ENCODE data around the gene GPR27.

Gene GPR27

DNA sequence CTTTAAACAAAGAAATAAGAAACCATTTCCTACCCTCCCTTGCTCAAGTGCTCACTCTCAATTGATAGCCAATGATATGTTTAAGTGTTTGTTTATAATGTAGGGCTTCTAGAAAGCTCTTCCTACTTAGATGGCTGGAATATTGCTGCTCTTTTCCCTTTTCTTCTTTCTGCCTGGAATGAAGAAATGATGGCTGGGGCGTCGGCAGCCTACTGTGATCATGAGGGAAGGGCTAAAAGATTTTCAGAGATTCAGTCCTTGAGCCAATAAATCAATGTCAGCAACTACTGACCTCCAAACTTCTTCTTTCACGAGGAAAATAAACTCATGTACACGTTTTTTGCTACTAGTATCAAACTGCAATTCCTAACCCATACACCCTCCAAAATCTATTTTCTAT lies 2.1 kb upstream of the GPR27 start:
- no peak overlapping the region for H3K4me2 ChIP-seq (ENCODE audit: insufficient read depth, low read length, poor library complexity, severe bottlenecking)
- H3K27ac ChIP-seq (replicated peaks; ENCODE audit: low read length) = no peak overlapping the region
- no peak overlapping the region for H4K8ac ChIP-seq (ENCODE audit: low read depth, low read length)
- H2BK12ac ChIP-seq (ENCODE audit: low read length) = no peak overlapping the region
- H3K9me3 ChIP-seq (replicated peaks in 1 of 2; ENCODE audit: control insufficient read depth in 2 of 2, insufficient read depth in 1 of 2, low read depth in 1 of 2, low read length in 2 of 2) = no peaks in the 10 kb centered on the region
- H2BK5ac ChIP-seq (ENCODE audit: low read length) = no peak overlapping the region
- H3K4ac ChIP-seq (ENCODE audit: low read length) = no peak overlapping the region
- H3K4me3 ChIP-seq (ENCODE audit: low read length in 2 of 2) = no peak overlapping the region
- H3K9ac ChIP-seq (ENCODE audit: low read depth, low read length, poor library complexity) = no peak overlapping the region
- H4K91ac ChIP-seq (ENCODE audit: low read depth, low read length, poor library complexity) = no peak overlapping the region
- no peak overlapping the region for H2BK15ac ChIP-seq (ENCODE audit: low read length)
- no peak overlapping the region for H3K23ac ChIP-seq (ENCODE audit: low read depth, low read length, poor library complexity)
- peaks cover 0 to 4% of the 10 kb centered on the region in 2 donors for H3K4me1 ChIP-seq (ENCODE audit: control insufficient read depth in 2 of 2, insufficient read depth in 1 of 2, low read depth in 1 of 2, low read length in 2 of 2)
- H3K79me1 ChIP-seq (ENCODE audit: low read depth, low read length) = no peaks in the 10 kb centered on the region
- no peak overlapping the region for H3K14ac ChIP-seq (ENCODE audit: low read length)
- WGBS, 2 donors (ENCODE audit: extremely low coverage in 2 of 2, insufficient read length in 2 of 2, insufficient replicate concordance in 1 of 2) = 100% methylated on average over 1 of the region's 4 CpGs; no CpG with 5 or more reads in 1 of the 2 donors
- H2AK5ac ChIP-seq (ENCODE audit: low read depth, low read length) = no peak overlapping the region
- no peak overlapping the region for H2AFZ ChIP-seq (ENCODE audit: low read length)
- H2BK120ac ChIP-seq (ENCODE audit: low read depth, low read length) = no peak overlapping the region
- no peak for DNase-seq (ENCODE audit: low spot score)
- H3K18ac ChIP-seq (ENCODE audit: low read length) = no peak overlapping the region
- peaks cover 8 to 60% (median 39%) of the 10 kb centered on the region in 3 experiments for H3K27me3 ChIP-seq (ENCODE audit: control insufficient read depth in 3 of 3, insufficient read depth in 3 of 3, low read depth in 1 of 3, low read length in 3 of 3)
- no peaks in the 10 kb centered on the region for H3K36me3 ChIP-seq (replicated peaks in 1 of 2; ENCODE audit: control insufficient read depth in 2 of 2, insufficient read depth in 2 of 2, low read length in 2 of 2)

DNA sequence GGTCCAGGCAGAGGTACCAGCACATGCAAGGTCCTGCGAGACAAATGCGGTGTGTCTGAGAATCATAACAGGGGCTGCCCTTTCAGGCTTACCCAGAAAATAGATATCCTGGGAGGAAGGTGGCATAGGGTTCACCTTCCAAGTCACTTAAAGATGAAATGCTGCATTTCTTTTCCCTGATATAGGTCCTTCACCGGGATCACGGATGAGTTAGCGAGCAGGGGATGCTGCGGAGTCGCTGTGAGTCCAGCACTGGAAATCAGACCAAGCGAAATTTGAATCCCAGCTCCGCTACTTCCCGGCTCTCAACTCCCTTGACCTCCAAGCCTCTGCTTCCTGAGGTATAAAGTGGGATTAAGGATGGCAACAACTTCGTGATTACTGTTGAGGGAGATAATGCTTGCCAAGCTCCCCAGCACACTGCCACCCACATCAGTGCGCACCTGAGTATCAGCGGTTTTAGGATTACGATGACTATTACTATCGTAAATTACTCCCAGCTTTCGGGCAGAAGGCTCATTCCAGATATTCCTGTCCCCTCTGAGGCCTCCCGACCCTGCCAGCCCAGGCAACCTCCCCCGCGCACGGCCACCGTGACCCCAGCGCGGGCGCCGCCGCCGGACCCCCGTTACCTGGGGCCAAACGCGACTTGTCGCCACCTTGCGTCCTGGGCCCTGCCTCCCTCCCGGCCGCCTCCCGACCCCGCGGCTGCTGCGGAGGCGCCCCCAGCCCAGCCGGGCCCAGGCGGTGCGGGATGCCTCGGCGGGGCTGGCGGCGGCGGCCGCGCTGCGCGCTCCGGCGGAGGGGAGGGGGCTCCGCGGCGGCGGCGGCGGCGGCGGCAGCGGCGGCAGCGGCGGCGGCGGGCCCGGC lies 589 bp upstream of the GPR27 start:
- peak overlapping the region; percentile 87 for H2BK120ac ChIP-seq (ENCODE audit: low read depth, low read length)
- peak overlapping the region; percentile 89 for H2BK15ac ChIP-seq (ENCODE audit: low read length)
- peak overlapping the region; percentile 80 for H3K9ac ChIP-seq (ENCODE audit: low read depth, low read length, poor library complexity)
- H4K91ac ChIP-seq (ENCODE audit: low read depth, low read length, poor library complexity) = no peak overlapping the region
- H3K18ac ChIP-seq (ENCODE audit: low read length) = peak overlapping the region; percentile 100
- no peaks in the 10 kb centered on the region for H3K36me3 ChIP-seq (replicated peaks in 1 of 2; ENCODE audit: control insufficient read depth in 2 of 2, insufficient read depth in 2 of 2, low read length in 2 of 2)
- H3K9me3 ChIP-seq (replicated peaks in 1 of 2; ENCODE audit: control insufficient read depth in 2 of 2, insufficient read depth in 1 of 2, low read depth in 1 of 2, low read length in 2 of 2) = no peaks in the 10 kb centered on the region
- peak overlapping the region; percentile 93 for H2AFZ ChIP-seq (ENCODE audit: low read length)
- peak overlapping the region; percentile 62 to 98 for H3K4me3 ChIP-seq (ENCODE audit: low read length in 2 of 2)
- peaks cover 8 to 74% (median 39%) of the 10 kb centered on the region in 3 experiments for H3K27me3 ChIP-seq (ENCODE audit: control insufficient read depth in 3 of 3, insufficient read depth in 3 of 3, low read depth in 1 of 3, low read length in 3 of 3)
- H2AK5ac ChIP-seq (ENCODE audit: low read depth, low read length) = no peak overlapping the region
- peak overlapping the region; percentile 99 for H3K4me2 ChIP-seq (ENCODE audit: insufficient read depth, low read length, poor library complexity, severe bottlenecking)
- no peaks in the 10 kb centered on the region for H3K79me1 ChIP-seq (ENCODE audit: low read depth, low read length)
- H3K4ac ChIP-seq (ENCODE audit: low read length) = no peak overlapping the region
- no peak overlapping the region for H3K23ac ChIP-seq (ENCODE audit: low read depth, low read length, poor library complexity)
- no CpG with 5 or more reads among the region's 68 CpGs for WGBS, 2 donors (ENCODE audit: extremely low coverage in 2 of 2, insufficient read length in 2 of 2, insufficient replicate concordance in 1 of 2)
- H3K14ac ChIP-seq (ENCODE audit: low read length) = no peak overlapping the region
- H3K27ac ChIP-seq (replicated peaks; ENCODE audit: low read length) = no peak overlapping the region
- no peak overlapping the region for H4K8ac ChIP-seq (ENCODE audit: low read depth, low read length)
- no peak overlapping the region for H2BK5ac ChIP-seq (ENCODE audit: low read length)
- DNase-seq (ENCODE audit: low spot score) = no peak
- H2BK12ac ChIP-seq (ENCODE audit: low read length) = no peak overlapping the region
- H3K4me1 ChIP-seq (ENCODE audit: control insufficient read depth in 2 of 2, insufficient read depth in 1 of 2, low read depth in 1 of 2, low read length in 2 of 2) = peaks cover 0 to 4% of the 10 kb centered on the region in 2 donors

DNA sequence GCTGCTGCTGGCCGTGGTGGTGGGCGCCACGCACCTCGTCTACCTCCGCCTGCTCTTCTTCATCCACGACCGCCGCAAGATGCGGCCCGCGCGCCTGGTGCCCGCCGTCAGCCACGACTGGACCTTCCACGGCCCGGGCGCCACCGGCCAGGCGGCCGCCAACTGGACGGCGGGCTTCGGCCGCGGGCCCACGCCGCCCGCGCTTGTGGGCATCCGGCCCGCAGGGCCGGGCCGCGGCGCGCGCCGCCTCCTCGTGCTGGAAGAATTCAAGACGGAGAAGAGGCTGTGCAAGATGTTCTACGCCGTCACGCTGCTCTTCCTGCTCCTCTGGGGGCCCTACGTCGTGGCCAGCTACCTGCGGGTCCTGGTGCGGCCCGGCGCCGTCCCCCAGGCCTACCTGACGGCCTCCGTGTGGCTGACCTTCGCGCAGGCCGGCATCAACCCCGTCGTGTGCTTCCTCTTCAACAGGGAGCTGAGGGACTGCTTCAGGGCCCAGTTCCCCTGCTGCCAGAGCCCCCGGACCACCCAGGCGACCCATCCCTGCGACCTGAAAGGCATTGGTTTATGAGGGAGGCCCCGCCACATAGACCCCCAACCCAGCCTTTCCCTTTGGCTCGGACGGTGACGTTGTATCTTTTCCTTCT lies 1.1 kb downstream of the GPR27 start:
- peak overlapping the region; percentile 100 for H3K18ac ChIP-seq (ENCODE audit: low read length)
- H3K9me3 ChIP-seq (replicated peaks in 1 of 2; ENCODE audit: control insufficient read depth in 2 of 2, insufficient read depth in 1 of 2, low read depth in 1 of 2, low read length in 2 of 2) = no peaks in the 10 kb centered on the region
- peak overlapping the region; percentile 99 for H3K4me2 ChIP-seq (ENCODE audit: insufficient read depth, low read length, poor library complexity, severe bottlenecking)
- H4K91ac ChIP-seq (ENCODE audit: low read depth, low read length, poor library complexity) = no peak overlapping the region
- no peaks in the 10 kb centered on the region for H3K79me1 ChIP-seq (ENCODE audit: low read depth, low read length)
- H3K9ac ChIP-seq (ENCODE audit: low read depth, low read length, poor library complexity) = peak overlapping the region; percentile 63
- H3K4me3 ChIP-seq (ENCODE audit: low read length in 2 of 2) = peak overlapping the region in 1 of 2 donors; percentile 98
- H3K27ac ChIP-seq (replicated peaks; ENCODE audit: low read length) = no peak overlapping the region
- peak overlapping the region; percentile 89 for H2BK15ac ChIP-seq (ENCODE audit: low read length)
- H4K8ac ChIP-seq (ENCODE audit: low read depth, low read length) = peak overlapping the region; percentile 31
- H2BK5ac ChIP-seq (ENCODE audit: low read length) = no peak overlapping the region
- no CpG with 5 or more reads among the region's 65 CpGs for WGBS, 2 donors (ENCODE audit: extremely low coverage in 2 of 2, insufficient read length in 2 of 2, insufficient replicate concordance in 1 of 2)
- H3K23ac ChIP-seq (ENCODE audit: low read depth, low read length, poor library complexity) = no peak overlapping the region
- H3K27me3 ChIP-seq (ENCODE audit: control insufficient read depth in 3 of 3, insufficient read depth in 3 of 3, low read depth in 1 of 3, low read length in 3 of 3) = peaks cover 8 to 80% (median 39%) of the 10 kb centered on the region in 3 experiments
- no peaks in the 10 kb centered on the region for H3K36me3 ChIP-seq (replicated peaks in 1 of 2; ENCODE audit: control insufficient read depth in 2 of 2, insufficient read depth in 2 of 2, low read length in 2 of 2)
- H2AK5ac ChIP-seq (ENCODE audit: low read depth, low read length) = peak overlapping the region; percentile 32
- no peak overlapping the region for H2BK120ac ChIP-seq (ENCODE audit: low read depth, low read length)
- H3K4ac ChIP-seq (ENCODE audit: low read length) = no peak overlapping the region
- peak overlapping the region; percentile 75 for H3K14ac ChIP-seq (ENCODE audit: low read length)
- H2BK12ac ChIP-seq (ENCODE audit: low read length) = peak overlapping the region; percentile 75
- H3K4me1 ChIP-seq (ENCODE audit: control insufficient read depth in 2 of 2, insufficient read depth in 1 of 2, low read depth in 1 of 2, low read length in 2 of 2) = peaks cover 0 to 4% of the 10 kb centered on the region in 2 donors
- peak overlapping the region; percentile 93 for H2AFZ ChIP-seq (ENCODE audit: low read length)
- no peak for DNase-seq (ENCODE audit: low spot score)

DNA sequence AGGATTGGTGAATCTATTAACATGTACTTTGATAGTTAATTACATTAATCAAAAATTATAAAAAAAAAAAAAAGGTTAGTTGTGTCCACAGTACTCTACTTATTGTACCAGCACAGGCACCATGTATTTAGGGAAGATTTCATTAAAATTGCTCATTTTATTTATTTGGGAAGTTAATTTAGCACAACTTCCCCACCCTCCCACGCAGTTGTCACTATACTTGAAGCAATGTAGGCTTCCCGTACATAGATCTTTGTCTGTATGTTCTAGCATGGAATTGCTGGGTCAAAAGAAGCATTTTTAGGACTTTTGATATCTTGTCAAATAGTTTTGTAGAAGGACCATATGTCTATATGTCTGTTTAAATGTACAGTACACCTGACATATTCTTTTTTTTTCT lies 4.4 kb downstream of the GPR27 start:
- no CpG with 5 or more reads among the region's 2 CpGs for WGBS, 2 donors (ENCODE audit: extremely low coverage in 2 of 2, insufficient read length in 2 of 2, insufficient replicate concordance in 1 of 2)
- Histone ChIP-seq H3K79me1 (ENCODE audit: low read depth, low read length) (no peaks in the 10 kb centered on the region), H3K14ac (ENCODE audit: low read length) (no peak overlapping the region), H3K9ac (ENCODE audit: low read depth, low read length, poor library complexity) (no peak overlapping the region), H2AFZ (ENCODE audit: low read length) (no peak overlapping the region), H2BK15ac (ENCODE audit: low read length) (no peak overlapping the region), H2AK5ac (ENCODE audit: low read depth, low read length) (no peak overlapping the region), H4K91ac (ENCODE audit: low read depth, low read length, poor library complexity) (no peak overlapping the region), H3K36me3 (replicated peaks in 1 of 2; ENCODE audit: control insufficient read depth in 2 of 2, insufficient read depth in 2 of 2, low read length in 2 of 2) (no peaks in the 10 kb centered on the region), H3K4me3 (ENCODE audit: low read length in 2 of 2) (no peak overlapping the region), H3K9me3 (replicated peaks in 1 of 2; ENCODE audit: control insufficient read depth in 2 of 2, insufficient read depth in 1 of 2, low read depth in 1 of 2, low read length in 2 of 2) (no peaks in the 10 kb centered on the region), H2BK12ac (ENCODE audit: low read length) (no peak overlapping the region), H2BK5ac (ENCODE audit: low read length) (no peak overlapping the region), H3K27me3 (ENCODE audit: control insufficient read depth in 3 of 3, insufficient read depth in 3 of 3, low read depth in 1 of 3, low read length in 3 of 3) (peaks cover 6 to 64% (median 23%) of the 10 kb centered on the region in 3 experiments), H3K4me1 (ENCODE audit: control insufficient read depth in 2 of 2, insufficient read depth in 1 of 2, low read depth in 1 of 2, low read length in 2 of 2) (peaks cover 0 to 4% of the 10 kb centered on the region in 2 donors), H3K4me2 (ENCODE audit: insufficient read depth, low read length, poor library complexity, severe bottlenecking) (no peak overlapping the region), H4K8ac (ENCODE audit: low read depth, low read length) (no peak overlapping the region), H3K23ac (ENCODE audit: low read depth, low read length, poor library complexity) (no peak overlapping the region), H3K18ac (ENCODE audit: low read length) (no peak overlapping the region), H3K27ac (replicated peaks; ENCODE audit: low read length) (no peak overlapping the region), H3K4ac (ENCODE audit: low read length) (no peak overlapping the region), H2BK120ac (ENCODE audit: low read depth, low read length) (no peak overlapping the region)
- DNase-seq (ENCODE audit: low spot score) = no peak

Data from neuronal stem cell (in vitro differentiated cells).